Neural progenitor cell (in vitro differentiated cells): ENCODE measurements around the gene NAPB. TPM values are rescaled to one million over a fixed set of nuclear protein-coding genes. Genes with fewer than 3 reads are reported as not detected.

Experiments used
- DNase-seq: peaks from one replicate; pipeline ENCODE4 v3.0.0-alpha.2; 2016; ENCODE audit warnings: low spot score
- H2AFZ ChIP-seq: fragments of 200-600 bp; sonication (generic); replicated peaks from 2 replicates; pipeline ENCODE4 v1.6.1; 2016; ENCODE audit warnings: antibody characterized with exemption
- H3F3A ChIP-seq: fragments of 200-600 bp; sonication (generic); 2 replicates; pipeline ENCODE4 v1.6.1; 2016; ENCODE audit warnings: antibody characterized with exemption, low read depth
- H3K27ac ChIP-seq: fragments of 200-600 bp; sonication (generic); 2 replicates; pipeline ENCODE4 v1.5.1; 2016; ENCODE audit warnings: mild to moderate bottlenecking
- H3K27me3 ChIP-seq: fragments of 200-600 bp; sonication (generic); 2 replicates; pipeline ENCODE4 v1.6.1; 2016; ENCODE audit warnings: mild to moderate bottlenecking, moderate library complexity
- H3K36me3 ChIP-seq: fragments of 200-600 bp; sonication (generic); 2 replicates; pipeline ENCODE4 v1.5.1; 2016
- H3K4me1 ChIP-seq: fragments of 200-600 bp; sonication (generic); 2 replicates; pipeline ENCODE4 v1.6.1; 2016; ENCODE audit warnings: mixed run types
- H3K4me2 ChIP-seq: fragments of 200-600 bp; sonication (generic); 2 replicates; pipeline ENCODE4 v1.6.1; 2016
- H3K4me3 ChIP-seq: fragments of 200-600 bp; sonication (generic); 2 replicates; pipeline ENCODE4 v1.5.1; 2016
- H3K79me2 ChIP-seq: fragments of 200-600 bp; sonication (generic); 2 replicates; pipeline ENCODE4 v1.6.1; 2016; ENCODE audit warnings: low read depth
- H3K9ac ChIP-seq: fragments of 200-600 bp; sonication (generic); 2 replicates; pipeline ENCODE4 v1.6.1; 2016
- H3K9me3 ChIP-seq: fragments of 200-600 bp; sonication (generic); 2 replicates; pipeline ENCODE4 v1.5.1; 2016; ENCODE audit warnings: low read depth
- H4K20me1 ChIP-seq: fragments of 200-600 bp; sonication (generic); 2 replicates; pipeline ENCODE4 v1.6.1; 2016; ENCODE audit warnings: low read depth
- H3K27ac Mint-ChIP-seq: 3 replicates; pipeline ENCODE4 v1.8.0; 2021; ENCODE audit warnings: mixed read lengths
- H3K27me3 Mint-ChIP-seq: 2 replicates; pipeline ENCODE4 v1.8.0; 2022; ENCODE audit warnings: low read depth, mild to moderate bottlenecking, inconsistent platforms, moderate library complexity, mixed read lengths; ENCODE audit not compliant: insufficient read depth
- H3K36me3 Mint-ChIP-seq: 3 replicates; pipeline ENCODE4 v1.8.0; 2021; ENCODE audit warnings: mixed read lengths
- H3K4me1 Mint-ChIP-seq: 3 replicates; pipeline ENCODE4 v1.8.0; 2021; ENCODE audit warnings: mixed read lengths
- H3K4me3 Mint-ChIP-seq: 3 replicates; pipeline ENCODE4 v1.8.0; 2021; ENCODE audit warnings: mild to moderate bottlenecking, moderate library complexity, mixed read lengths
- H3K9me3 Mint-ChIP-seq: 3 replicates; pipeline ENCODE4 v1.8.0; 2020; ENCODE audit warnings: mixed read lengths
- EZH2 ChIP-seq: fragments of 200-600 bp; sonication (generic); IDR thresholded peaks from 2 replicates; pipeline ENCODE4 v1.6.1; 2017; ENCODE audit warnings: antibody characterized with exemption, mild to moderate bottlenecking, moderate library complexity
- EZH2phosphoT487 ChIP-seq: fragments of 200-600 bp; sonication (generic); IDR thresholded peaks from 2 replicates; pipeline ENCODE4 v1.6.1; 2017; ENCODE audit warnings: antibody characterized with exemption
- total RNA-seq: library from RNA; depleted of rRNA; stranded (reverse); fragments of >200 nt; gene quantifications from 2 replicates; pipeline ENCODE4 v1.2.3, GENCODE V29; 2015; ENCODE audit warnings: low replicate concordance
- TF ChIP-seq, protein P1 (sequence below): fragments of 200-600 bp; sonication (generic); IDR thresholded peaks from 2 replicates; pipeline ENCODE4 v1.5.1; 2017; ENCODE audit warnings: antibody characterized with exemption, mild to moderate bottlenecking

The NAPB gene
- total RNA-seq, 1 donor from 2014 or later: 23.8 TPM

DNA sequence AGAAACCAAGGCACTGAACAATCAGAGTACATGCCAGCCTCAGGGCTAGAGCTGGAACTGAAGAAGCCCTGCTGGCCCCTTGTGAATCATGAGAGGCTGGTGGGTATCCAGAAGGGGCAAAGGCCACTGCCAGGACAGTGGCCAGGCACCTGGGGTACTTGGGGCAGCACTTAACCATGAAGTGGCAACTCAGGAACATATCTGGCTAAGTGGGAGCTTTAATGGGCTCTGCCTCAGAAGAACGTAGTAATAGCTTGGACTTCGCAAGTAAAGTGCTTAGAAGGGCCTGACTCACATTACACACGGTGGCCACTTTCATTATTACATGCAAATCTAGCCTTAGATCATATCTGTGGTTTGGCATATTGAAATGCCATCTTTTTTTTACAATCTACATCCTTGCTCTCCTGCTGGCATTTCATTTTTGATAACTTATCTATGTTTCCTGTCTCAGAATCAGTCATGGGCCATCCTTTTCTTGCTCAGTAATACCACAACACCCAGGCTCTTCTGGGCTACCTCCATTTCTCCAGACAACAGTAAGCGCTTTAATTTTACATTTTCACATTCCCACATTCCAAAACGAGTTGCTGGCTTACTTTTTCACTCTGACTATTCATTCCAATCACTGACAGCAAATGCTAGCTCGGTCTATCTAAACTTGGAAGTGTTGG lies 21.6 kb downstream of the NAPB start:
- H3K4me1 Mint-ChIP-seq: no peaks in the 10 kb centered on the region
- H4K20me1 ChIP-seq: peaks cover 40% of the 10 kb centered on the region

DNA sequence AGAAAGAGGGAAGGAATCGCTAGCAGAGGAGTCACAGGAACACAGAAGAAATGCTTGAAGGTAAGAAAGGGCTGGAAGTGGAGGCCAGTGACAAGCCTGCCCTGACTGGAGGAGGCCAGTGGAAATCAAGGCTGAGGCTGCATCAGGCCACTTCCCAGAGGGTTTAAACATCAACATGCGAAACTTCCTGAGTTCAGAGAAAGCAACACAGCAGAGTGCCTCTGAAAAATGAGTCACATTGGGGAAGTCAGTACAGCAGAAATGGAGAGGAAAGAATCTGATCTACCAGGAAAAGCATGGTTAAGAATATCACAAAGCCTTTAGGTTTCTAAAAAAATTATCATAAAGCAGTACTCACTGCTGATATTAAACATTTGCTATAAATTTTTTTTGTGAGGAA lies 23.3 kb downstream of the NAPB start:
- no peak overlapping the region for H3K27ac Mint-ChIP-seq
- no peak overlapping the region for H3K27ac ChIP-seq

More for the DNA sequence above, 21.6 kb downstream of the NAPB start:
- no peak overlapping the region for H3K4me3 Mint-ChIP-seq
- no peak for DNase-seq
- Histone ChIP-seq H2AFZ (no peak overlapping the region), H3F3A (no peaks in the 10 kb centered on the region), H3K4me1 (no peaks in the 10 kb centered on the region), H3K79me2 (peaks cover 37% of the 10 kb centered on the region), H3K4me2 (no peak overlapping the region), H3K27ac (no peak overlapping the region), H3K4me3 (no peak overlapping the region), H3K9ac (no peak overlapping the region), H3K9me3 (no peaks in the 10 kb centered on the region), H3K27me3 (no peaks in the 10 kb centered on the region), H3K36me3 (no peaks in the 10 kb centered on the region)
- H3K27ac Mint-ChIP-seq: no peak overlapping the region
- H3K27me3 Mint-ChIP-seq: no peaks in the 10 kb centered on the region
- peaks cover 6% of the 10 kb centered on the region for H3K36me3 Mint-ChIP-seq
- H3K9me3 Mint-ChIP-seq: no peaks in the 10 kb centered on the region
- TF ChIP-seq EZH2phosphoT487: no peak
- TF ChIP-seq, protein P1, sequence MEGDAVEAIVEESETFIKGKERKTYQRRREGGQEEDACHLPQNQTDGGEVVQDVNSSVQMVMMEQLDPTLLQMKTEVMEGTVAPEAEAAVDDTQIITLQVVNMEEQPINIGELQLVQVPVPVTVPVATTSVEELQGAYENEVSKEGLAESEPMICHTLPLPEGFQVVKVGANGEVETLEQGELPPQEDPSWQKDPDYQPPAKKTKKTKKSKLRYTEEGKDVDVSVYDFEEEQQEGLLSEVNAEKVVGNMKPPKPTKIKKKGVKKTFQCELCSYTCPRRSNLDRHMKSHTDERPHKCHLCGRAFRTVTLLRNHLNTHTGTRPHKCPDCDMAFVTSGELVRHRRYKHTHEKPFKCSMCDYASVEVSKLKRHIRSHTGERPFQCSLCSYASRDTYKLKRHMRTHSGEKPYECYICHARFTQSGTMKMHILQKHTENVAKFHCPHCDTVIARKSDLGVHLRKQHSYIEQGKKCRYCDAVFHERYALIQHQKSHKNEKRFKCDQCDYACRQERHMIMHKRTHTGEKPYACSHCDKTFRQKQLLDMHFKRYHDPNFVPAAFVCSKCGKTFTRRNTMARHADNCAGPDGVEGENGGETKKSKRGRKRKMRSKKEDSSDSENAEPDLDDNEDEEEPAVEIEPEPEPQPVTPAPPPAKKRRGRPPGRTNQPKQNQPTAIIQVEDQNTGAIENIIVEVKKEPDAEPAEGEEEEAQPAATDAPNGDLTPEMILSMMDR: no peak

DNA sequence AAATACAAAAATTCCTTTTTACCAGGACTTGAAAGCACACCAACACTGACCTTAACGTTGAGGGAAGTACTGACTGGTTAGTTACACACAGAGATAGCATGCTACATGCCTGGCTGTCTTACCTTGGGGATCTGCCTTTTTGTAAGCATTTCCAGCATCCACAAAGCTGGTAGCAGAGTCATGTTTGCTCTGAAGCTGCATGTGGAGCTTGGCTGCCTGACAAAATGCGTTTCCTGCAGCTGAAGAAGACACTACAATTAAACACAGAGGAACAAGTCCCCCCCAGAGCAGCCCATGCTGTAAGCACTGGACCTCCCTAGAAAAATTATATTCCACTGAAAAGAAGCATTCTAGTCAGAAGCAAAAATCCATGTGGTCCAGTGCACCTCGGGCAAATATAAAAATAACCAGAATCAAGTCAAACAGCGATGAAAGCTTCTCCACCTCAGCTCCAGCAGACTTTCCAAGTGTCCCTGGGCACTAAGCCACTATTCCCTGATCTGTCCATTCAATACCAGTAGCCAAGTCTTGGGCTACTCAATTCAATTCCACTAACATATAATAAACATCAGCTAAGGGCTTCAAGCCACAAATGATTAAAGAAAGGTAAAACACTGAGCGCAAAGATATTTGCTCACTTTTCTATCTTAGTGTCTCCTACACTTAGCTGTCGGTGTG lies 24.2 kb downstream of the NAPB start:
- H3K36me3 Mint-ChIP-seq: peaks cover 20% of the 10 kb centered on the region
- DNase-seq: no peak
- H3K4me3 ChIP-seq: no peak overlapping the region
- H3K36me3 ChIP-seq: no peaks in the 10 kb centered on the region
- TF ChIP-seq, protein P1: no peak
- no peak for TF ChIP-seq EZH2phosphoT487
- no peak for TF ChIP-seq EZH2
- H3K4me3 Mint-ChIP-seq: no peak overlapping the region
- no peak overlapping the region for H3K27ac ChIP-seq
- H3K9ac ChIP-seq: no peak overlapping the region
- peaks cover 17% of the 10 kb centered on the region for H3K79me2 ChIP-seq
- H4K20me1 ChIP-seq: peaks cover 32% of the 10 kb centered on the region
- H3K27me3 Mint-ChIP-seq: peaks cover 4% of the 10 kb centered on the region
- H3K27me3 ChIP-seq: no peaks in the 10 kb centered on the region
- H3K4me1 Mint-ChIP-seq: no peaks in the 10 kb centered on the region
- no peak overlapping the region for H2AFZ ChIP-seq
- H3K4me2 ChIP-seq: no peak overlapping the region
- no peaks in the 10 kb centered on the region for H3K9me3 Mint-ChIP-seq
- H3K9me3 ChIP-seq: no peaks in the 10 kb centered on the region
- no peak overlapping the region for H3K27ac Mint-ChIP-seq
- H3F3A ChIP-seq: peaks cover 7% of the 10 kb centered on the region
- H3K4me1 ChIP-seq: peaks cover 3% of the 10 kb centered on the region

More for the DNA sequence above, 23.3 kb downstream of the NAPB start:
- peaks cover 17% of the 10 kb centered on the region for H3K36me3 Mint-ChIP-seq
- Histone ChIP-seq H3K27me3 (no peaks in the 10 kb centered on the region), H2AFZ (no peak overlapping the region), H4K20me1 (peaks cover 28% of the 10 kb centered on the region), H3K36me3 (no peaks in the 10 kb centered on the region), H3K4me1 (no peaks in the 10 kb centered on the region), H3F3A (no peaks in the 10 kb centered on the region), H3K4me3 (no peak overlapping the region), H3K79me2 (peaks cover 21% of the 10 kb centered on the region), H3K9me3 (no peaks in the 10 kb centered on the region), H3K4me2 (no peak overlapping the region), H3K9ac (no peak overlapping the region)
- peaks cover 4% of the 10 kb centered on the region for H3K27me3 Mint-ChIP-seq
- no peak for DNase-seq
- H3K4me3 Mint-ChIP-seq: no peak overlapping the region
- TF ChIP-seq EZH2phosphoT487: no peak
- H3K4me1 Mint-ChIP-seq: no peaks in the 10 kb centered on the region
- H3K9me3 Mint-ChIP-seq: no peaks in the 10 kb centered on the region
